A549 (cell line): Measurements from ENCODE around the gene OAS3.

Experiments
- BHLHE40 ChIP-seq: IDR thresholded peaks from 2 replicates; pipeline ENCODE4 v1.6.1; 2012; ENCODE audit warnings: low read depth, low read length, inconsistent platforms
- CEBPB ChIP-seq, 2 experiments: fragments of >200 bp in 1 of 2; sonication (Bioruptor Twin) in 1 of 2; formaldehyde crosslinking in 1 of 2; IDR thresholded peaks; 2 replicates each; pipeline ENCODE4 v1.6.1; 2012 to 2016
- EP300 ChIP-seq, 2 experiments: fragments of >200 bp; sonication (Bioruptor Twin); formaldehyde crosslinking; IDR thresholded peaks; 2 replicates in 1 of 2; 3 replicates in 1 of 2; pipeline ENCODE4 v1.6.1; 2016 to 2017
- HEYL ChIP-seq: fragments of 250-450 bp; sonication (Bioruptor Pico); IDR thresholded peaks from 2 replicates; pipeline ENCODE4 v1.8.0; 2021; ENCODE audit warnings: mild to moderate bottlenecking, moderate library complexity
- JUN ChIP-seq, 2 experiments: fragments of >200 bp; sonication (Bioruptor Twin); formaldehyde crosslinking; IDR thresholded peaks; 2 replicates in 1 of 2; 3 replicates in 1 of 2; pipeline ENCODE4 v1.6.1; 2016 to 2017
- POLR2A ChIP-seq: IDR thresholded peaks from 2 replicates; pipeline ENCODE4 v1.6.1; 2012; ENCODE audit warnings: mild to moderate bottlenecking, low read length
- SMC3 ChIP-seq: fragments of >200 bp; sonication (Bioruptor Twin); formaldehyde crosslinking; IDR thresholded peaks from 3 replicates; pipeline ENCODE4 v1.6.1; 2018; ENCODE audit warnings: inconsistent platforms
- ZFP36 ChIP-seq: fragments of 450-650 bp; IDR thresholded peaks from 2 replicates; pipeline ENCODE4 v1.6.1; 2014; ENCODE audit warnings: borderline replicate concordance; ENCODE audit not compliant: partially characterized antibody
- ZSCAN20 ChIP-seq: fragments of 250-450 bp; sonication (Bioruptor Pico); IDR thresholded peaks from 2 replicates; pipeline ENCODE4 v1.8.0; 2022; ENCODE audit warnings: mild to moderate bottlenecking, moderate library complexity
- TF ChIP-seq, protein P1 (sequence below): fragments of >200 bp; sonication (Bioruptor Twin); formaldehyde crosslinking; IDR thresholded peaks from 3 replicates; pipeline ENCODE4 v1.5.1; 2016
- TF ChIP-seq, protein P2 (sequence below): fragments of 450-650 bp; IDR thresholded peaks from 2 replicates; pipeline ENCODE4 v1.6.1; 2014; ENCODE audit warnings: antibody characterized with exemption
- TF ChIP-seq, protein P3 (sequence below): IDR thresholded peaks from 2 replicates; pipeline ENCODE4 v1.6.1; 2012
- TF ChIP-seq, protein P4 (sequence below): fragments of 150-350 bp; IDR thresholded peaks from 2 replicates; pipeline ENCODE4 v1.6.1; 2014; ENCODE audit warnings: low read depth, mild to moderate bottlenecking, low read length

DNA sequence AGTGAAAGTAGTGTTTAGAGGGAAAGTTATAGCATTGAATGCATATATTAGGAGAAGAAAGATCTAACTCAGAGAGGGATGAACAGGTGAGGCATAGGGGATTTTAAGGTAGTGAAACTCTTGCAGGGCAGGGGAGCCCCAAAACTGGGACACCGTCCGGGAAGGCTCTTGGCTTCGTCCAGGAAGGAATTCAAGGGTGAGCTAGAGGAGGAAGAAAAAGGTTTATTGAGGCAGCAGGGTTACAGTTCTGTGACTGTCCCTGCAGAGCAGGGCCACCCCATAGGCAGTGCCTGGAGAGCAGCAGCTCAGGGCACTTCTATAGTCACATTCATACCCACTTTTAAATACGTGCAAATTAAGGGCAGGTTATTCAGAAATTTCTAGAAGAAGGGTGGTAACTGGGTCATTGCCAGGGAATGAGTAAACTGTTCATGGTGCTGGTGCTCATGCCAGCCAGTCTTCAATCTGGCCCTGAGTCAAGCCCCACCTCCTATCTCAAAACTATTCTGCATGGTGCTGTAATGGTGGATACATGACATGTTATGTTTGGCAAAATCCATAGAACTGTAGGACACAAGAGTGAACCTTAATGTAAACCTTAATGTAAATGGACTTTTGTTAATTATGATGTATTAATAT lies 32.7 kb upstream of the OAS3 start:
- TF ChIP-seq, protein P1, sequence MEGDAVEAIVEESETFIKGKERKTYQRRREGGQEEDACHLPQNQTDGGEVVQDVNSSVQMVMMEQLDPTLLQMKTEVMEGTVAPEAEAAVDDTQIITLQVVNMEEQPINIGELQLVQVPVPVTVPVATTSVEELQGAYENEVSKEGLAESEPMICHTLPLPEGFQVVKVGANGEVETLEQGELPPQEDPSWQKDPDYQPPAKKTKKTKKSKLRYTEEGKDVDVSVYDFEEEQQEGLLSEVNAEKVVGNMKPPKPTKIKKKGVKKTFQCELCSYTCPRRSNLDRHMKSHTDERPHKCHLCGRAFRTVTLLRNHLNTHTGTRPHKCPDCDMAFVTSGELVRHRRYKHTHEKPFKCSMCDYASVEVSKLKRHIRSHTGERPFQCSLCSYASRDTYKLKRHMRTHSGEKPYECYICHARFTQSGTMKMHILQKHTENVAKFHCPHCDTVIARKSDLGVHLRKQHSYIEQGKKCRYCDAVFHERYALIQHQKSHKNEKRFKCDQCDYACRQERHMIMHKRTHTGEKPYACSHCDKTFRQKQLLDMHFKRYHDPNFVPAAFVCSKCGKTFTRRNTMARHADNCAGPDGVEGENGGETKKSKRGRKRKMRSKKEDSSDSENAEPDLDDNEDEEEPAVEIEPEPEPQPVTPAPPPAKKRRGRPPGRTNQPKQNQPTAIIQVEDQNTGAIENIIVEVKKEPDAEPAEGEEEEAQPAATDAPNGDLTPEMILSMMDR = no peak
- TF ChIP-seq CEBPB (IDR thresholded peaks at IDR 0.05) (no peak), SMC3 (no peak), POLR2A (no peak), JUN (IDR thresholded peaks at IDR 0.05) (no peak), ZSCAN20 (CRISPR knock-in tag) (no peak), EP300 (IDR thresholded peaks at IDR 0.05) (no peak), BHLHE40 (no peak), HEYL (CRISPR knock-in tag) (no peak), ZFP36 (no peak)
- TF ChIP-seq, protein P2, sequence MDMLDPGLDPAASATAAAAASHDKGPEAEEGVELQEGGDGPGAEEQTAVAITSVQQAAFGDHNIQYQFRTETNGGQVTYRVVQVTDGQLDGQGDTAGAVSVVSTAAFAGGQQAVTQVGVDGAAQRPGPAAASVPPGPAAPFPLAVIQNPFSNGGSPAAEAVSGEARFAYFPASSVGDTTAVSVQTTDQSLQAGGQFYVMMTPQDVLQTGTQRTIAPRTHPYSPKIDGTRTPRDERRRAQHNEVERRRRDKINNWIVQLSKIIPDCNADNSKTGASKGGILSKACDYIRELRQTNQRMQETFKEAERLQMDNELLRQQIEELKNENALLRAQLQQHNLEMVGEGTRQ = no peak
- TF ChIP-seq, protein P3, sequence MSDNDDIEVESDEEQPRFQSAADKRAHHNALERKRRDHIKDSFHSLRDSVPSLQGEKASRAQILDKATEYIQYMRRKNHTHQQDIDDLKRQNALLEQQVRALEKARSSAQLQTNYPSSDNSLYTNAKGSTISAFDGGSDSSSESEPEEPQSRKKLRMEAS = no peak
- TF ChIP-seq, protein P4, sequence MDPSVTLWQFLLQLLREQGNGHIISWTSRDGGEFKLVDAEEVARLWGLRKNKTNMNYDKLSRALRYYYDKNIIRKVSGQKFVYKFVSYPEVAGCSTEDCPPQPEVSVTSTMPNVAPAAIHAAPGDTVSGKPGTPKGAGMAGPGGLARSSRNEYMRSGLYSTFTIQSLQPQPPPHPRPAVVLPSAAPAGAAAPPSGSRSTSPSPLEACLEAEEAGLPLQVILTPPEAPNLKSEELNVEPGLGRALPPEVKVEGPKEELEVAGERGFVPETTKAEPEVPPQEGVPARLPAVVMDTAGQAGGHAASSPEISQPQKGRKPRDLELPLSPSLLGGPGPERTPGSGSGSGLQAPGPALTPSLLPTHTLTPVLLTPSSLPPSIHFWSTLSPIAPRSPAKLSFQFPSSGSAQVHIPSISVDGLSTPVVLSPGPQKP = no peak
